HCT116 (cell line): ENCODE results near the gene BTBD9. TPM values are rescaled to one million over a fixed set of nuclear protein-coding genes. Genes with fewer than 3 reads are reported as not detected.

ENCODE experiments used
- ATAC-seq: fragments of 200-7000 bp; cut with Tn5 transposase; 2 replicates; pipeline ENCODE4 v1.9.1; 2020; ENCODE audit warnings: mild to moderate bottlenecking, moderate library complexity
- BruUV-seq: library from RNA; stranded (reverse); fragments of 400-500 nt; replicated peaks from 2 replicates; lab custom pipeline; 2021; lab: Mats Ljungman, UMichigan
- CTCF ChIA-PET: fragments of 300-600 bp; sonication (Branson Sonifier 250); formaldehyde crosslinking; loops from one replicate; lab custom pipeline; 2021; ENCODE audit warnings: antibody characterized with exemption; lab: Charles Lee
- POLR2A ChIA-PET: fragments of 300-600, 350-600 bp; sonication (Branson Sonifier 250); formaldehyde crosslinking; loops from one replicate; lab custom pipeline; 2021; ENCODE audit warnings: antibody characterized with exemption; lab: Charles Lee
- RAD21 ChIA-PET, 2 experiments: fragments of 300-600 bp; sonication (Branson Sonifier 250); formaldehyde crosslinking; loops; one replicate each; lab custom pipeline; 2023; ENCODE audit warnings: low total read pairs in 2 of 2; ENCODE audit not compliant: uncharacterized antibody in 2 of 2, unreplicated experiment in 2 of 2, low non-redundant PET in 1 of 2; lab: Charles Lee
- DNase-seq: peaks from one replicate; pipeline ENCODE4 v3.0.0-alpha.2; 2010; ENCODE audit warnings: low read depth, low spot score
- H2AFZ ChIP-seq: fragments of 200-600 bp; shearing (Covaris generic), sonication (generic); 2 replicates; pipeline ENCODE4 v1.6.1; 2017; ENCODE audit warnings: low read depth, mixed run types, mixed read lengths, antibody characterized with exemption, low read length; ENCODE audit not compliant: poor library complexity, severe bottlenecking
- H3K27ac ChIP-seq: 2 replicates; pipeline ENCODE4 v1.5.1; 2012; ENCODE audit warnings: low read depth, low read length
- H3K27me3 ChIP-seq: fragments of 200-600 bp; sonication (generic); 2 replicates; pipeline ENCODE4 v1.6.1; 2016; ENCODE audit warnings: mixed run types, low read length, mixed read lengths; ENCODE audit not compliant: insufficient read depth
- H3K36me3 ChIP-seq, 2 experiments: fragments of 200-500 bp in 1 of 2; fragments of 200-600 bp in 1 of 2; sonication (Bioruptor generic) in 1 of 2; sonication (generic) in 1 of 2; 2 replicates each; pipeline versions ENCODE4 v1.5.1 to v1.6.1; 2014 to 2016; ENCODE audit warnings: low read length in 2 of 2, inconsistent platforms in 1 of 2, mixed read lengths in 1 of 2, mixed run types in 1 of 2; ENCODE audit not compliant: insufficient read depth in 2 of 2, control insufficient read depth in 1 of 2
- H3K4me1 ChIP-seq, 2 experiments: fragments of 200-600 bp in 1 of 2; sonication (generic) in 1 of 2; 2 replicates each; pipeline versions ENCODE4 v1.5.1 to v1.6.1; 2012 to 2017; ENCODE audit warnings: low read length in 2 of 2, inconsistent platforms in 1 of 2, mild to moderate bottlenecking in 1 of 2, mixed read lengths in 1 of 2, mixed run types in 1 of 2, moderate library complexity in 1 of 2; ENCODE audit not compliant: insufficient read depth in 2 of 2, control insufficient read depth in 1 of 2
- H3K4me2 ChIP-seq: fragments of 200-600 bp; sonication (generic); 2 replicates; pipeline ENCODE4 v1.6.1; 2017; ENCODE audit warnings: mixed run types, low read length, mixed read lengths
- H3K4me3 ChIP-seq, 2 experiments: fragments of 200-600 bp in 1 of 2; sonication (generic) in 1 of 2; replicated peaks in 1 of 2; 2 replicates each; pipeline ENCODE4 v1.5.1; 2011 to 2016; ENCODE audit warnings: low read length in 2 of 2, control low read depth in 1 of 2, low read depth in 1 of 2, mild to moderate bottlenecking in 1 of 2, mixed read lengths in 1 of 2, mixed run types in 1 of 2
- H3K79me2 ChIP-seq: fragments of 200-600 bp; sonication (generic); 2 replicates; pipeline ENCODE4 v1.6.1; 2017; ENCODE audit warnings: mild to moderate bottlenecking, mixed run types, low read length, moderate library complexity, mixed read lengths; ENCODE audit not compliant: insufficient read depth
- H3K9ac ChIP-seq: fragments of 200-600 bp; sonication (generic); 2 replicates; pipeline ENCODE4 v1.6.1; 2016; ENCODE audit warnings: low read length, mixed read lengths
- H3K9me2 ChIP-seq: fragments of 200-600 bp; sonication (generic), shearing (Covaris generic); 2 replicates; pipeline ENCODE4 v1.6.1; 2017; ENCODE audit warnings: mixed run types, mild to moderate bottlenecking, moderate library complexity; ENCODE audit not compliant: insufficient read depth
- H3K9me3 ChIP-seq, 2 experiments: fragments of 200-500 bp in 1 of 2; fragments of 200-600 bp in 1 of 2; sonication (Bioruptor generic) in 1 of 2; sonication (generic) in 1 of 2; 2 replicates each; pipeline ENCODE4 v1.6.1; 2014 to 2017; ENCODE audit warnings: low read length in 2 of 2, mixed read lengths in 2 of 2, inconsistent platforms in 1 of 2, low read depth in 1 of 2, mild to moderate bottlenecking in 1 of 2, mixed run types in 1 of 2, moderate library complexity in 1 of 2; ENCODE audit not compliant: control insufficient read depth in 1 of 2, insufficient read depth in 1 of 2
- H4K20me1 ChIP-seq: fragments of 200-600 bp; sonication (generic), shearing (Covaris generic); 2 replicates; pipeline ENCODE4 v1.6.1; 2017; ENCODE audit warnings: mixed run types, mild to moderate bottlenecking, moderate library complexity; ENCODE audit not compliant: insufficient read depth
- CBX3 ChIP-seq: IDR thresholded peaks from 2 replicates; pipeline ENCODE4 v1.6.1; 2012; ENCODE audit warnings: low read depth
- CEBPB ChIP-seq: IDR thresholded peaks from 2 replicates; pipeline ENCODE4 v1.6.1; 2012; ENCODE audit warnings: low read depth
- ELF1 ChIP-seq: IDR thresholded peaks from 2 replicates; pipeline ENCODE4 v1.6.1; 2012; ENCODE audit warnings: low read depth, borderline replicate concordance
- EZH2 ChIP-seq: fragments of 200-600 bp; sonication (generic); IDR thresholded peaks from 2 replicates; pipeline ENCODE4 v1.6.1; 2017; ENCODE audit warnings: antibody characterized with exemption, mixed run types
- EZH2phosphoT487 ChIP-seq: fragments of 200-600 bp; IDR thresholded peaks from 2 replicates; pipeline ENCODE4 v1.6.1; 2018; ENCODE audit warnings: antibody characterized with exemption, borderline replicate concordance
- JUND ChIP-seq: IDR thresholded peaks from 2 replicates; pipeline ENCODE4 v1.6.1; 2012
- RAD21 ChIP-seq: IDR thresholded peaks from 2 replicates; pipeline ENCODE4 v1.6.1; 2012; ENCODE audit warnings: low read depth, mild to moderate bottlenecking
- SIN3A ChIP-seq: IDR thresholded peaks from 2 replicates; pipeline ENCODE4 v1.6.1; 2012; ENCODE audit warnings: low read depth
- SP1 ChIP-seq: IDR thresholded peaks from 2 replicates; pipeline ENCODE4 v1.6.1; 2012; ENCODE audit warnings: low read depth
- TCF7L2 ChIP-seq: IDR thresholded peaks from 2 replicates; pipeline ENCODE4 v1.7.0; 2011; ENCODE audit warnings: borderline replicate concordance, inconsistent platforms; ENCODE audit not compliant: insufficient read depth, insufficient read length; ENCODE audit errors: extremely low read depth
- YY1 ChIP-seq: IDR thresholded peaks from 2 replicates; pipeline ENCODE4 v1.6.1; 2011; ENCODE audit warnings: low read length, low read depth, moderate library complexity, mild to moderate bottlenecking; ENCODE audit not compliant: insufficient replicate concordance; ENCODE audit errors: extremely low read depth
- intact Hi-C: fragments of 100-400 bp; cut with micrococcal nuclease; formaldehyde crosslinking; loops from 2 replicates; pipeline ENCODE4 v1.10.0; 2022
- total RNA-seq: library from RNA; stranded (reverse); gene quantifications from one replicate; pipeline ENCODE4 v1.2.1, GENCODE V29; 2021; ENCODE audit not compliant: unreplicated experiment
- TF ChIP-seq, protein P1 (sequence below): IDR thresholded peaks from 2 replicates; pipeline ENCODE4 v1.6.1; 2012; ENCODE audit warnings: low read depth
- TF ChIP-seq, protein P2 (sequence below): IDR thresholded peaks from 2 replicates; pipeline ENCODE4 v1.6.1; 2012
- TF ChIP-seq, protein P3 (sequence below), 3 experiments: fragments of 200-600 bp in 1 of 3; sonication (generic) in 1 of 3; IDR thresholded peaks in 2 of 3; conservative IDR thresholded peaks in 1 of 3; 2 replicates each; pipeline ENCODE4 v1.5.1; 2012 to 2017; ENCODE audit warnings: low read depth in 2 of 3, low read length in 2 of 3, antibody characterized with exemption in 1 of 3, borderline replicate concordance in 1 of 3, control low read depth in 1 of 3, mild to moderate bottlenecking in 1 of 3, mixed read lengths in 1 of 3, mixed run types in 1 of 3, moderate library complexity in 1 of 3; ENCODE audit not compliant: insufficient read depth in 1 of 3

BTBD9 gene
- total RNA-seq, 1 experiment from 2014 or later: 10.9 TPM

DNA sequence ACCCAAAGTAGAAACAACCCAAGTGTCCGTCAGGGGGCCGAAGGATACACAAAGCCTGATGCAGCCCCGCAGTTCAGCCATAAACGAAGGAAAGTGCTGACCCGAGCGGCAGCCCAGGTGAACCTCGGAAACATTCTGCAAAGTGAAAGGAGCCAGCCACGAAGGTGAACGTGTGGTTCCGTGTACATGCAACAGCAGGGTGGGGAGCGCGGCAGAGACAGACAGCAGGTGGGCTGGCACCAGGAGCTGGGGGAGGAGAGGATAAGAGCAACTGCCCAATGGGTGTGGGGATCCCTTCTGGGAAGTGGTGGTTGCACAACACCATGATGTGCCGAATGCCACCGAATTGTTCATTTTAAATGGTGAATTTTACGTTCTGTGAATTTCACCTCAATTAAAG is 478.4 kb downstream of the BTBD9 start:
- Histone ChIP-seq H3K79me2 (no peaks in the 10 kb centered on the region), H3K4me2 (no peak overlapping the region), H4K20me1 (no peaks in the 10 kb centered on the region), H3K27ac (no peak overlapping the region), H2AFZ (no peak overlapping the region), H3K9me2 (no peaks in the 10 kb centered on the region), H3K9ac (no peak overlapping the region), H3K36me3 (no peaks in the 10 kb centered on the region), H3K4me3 (no peak overlapping the region), H3K9me3 (no peaks in the 10 kb centered on the region), H3K4me1 (no peaks in the 10 kb centered on the region), H3K27me3 (no peaks in the 10 kb centered on the region)
- ChIA-PET RAD21 (no interaction called here), POLR2A (no interaction called here), CTCF (no interaction called here)
- intact Hi-C loops: no loop called here
- DNase-seq: no peak
- no peak for ATAC-seq
- BruUV-seq: no TSS peak
- no peak for TF ChIP-seq EZH2
- TF ChIP-seq JUND: no peak
- no peak for TF ChIP-seq CEBPB

DNA sequence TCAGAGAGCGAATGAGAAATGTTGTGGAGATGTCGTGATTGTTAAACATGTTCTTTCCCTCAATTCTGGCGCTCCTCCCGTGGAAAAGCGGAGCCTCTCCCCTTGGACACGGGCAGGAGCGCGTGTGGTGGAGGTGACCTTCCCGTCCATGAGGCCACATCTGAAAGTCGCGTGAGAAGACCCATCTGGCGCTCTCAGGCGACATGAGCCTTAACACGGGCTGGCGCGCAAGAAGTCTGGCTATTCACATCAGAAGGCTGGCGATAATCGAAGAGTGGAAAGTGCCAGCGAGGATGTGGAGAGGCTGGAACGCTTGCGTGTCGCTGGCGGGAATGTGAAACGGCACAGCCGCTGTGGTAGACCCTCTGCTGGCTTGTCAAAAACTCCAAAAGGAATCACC is 478.9 kb downstream of the BTBD9 start:
- Histone ChIP-seq H3K9ac (no peak overlapping the region), H3K4me3 (no peak overlapping the region), H3K27me3 (no peaks in the 10 kb centered on the region), H3K9me2 (no peaks in the 10 kb centered on the region), H3K27ac (no peak overlapping the region), H4K20me1 (no peaks in the 10 kb centered on the region), H3K36me3 (no peaks in the 10 kb centered on the region), H3K4me1 (no peaks in the 10 kb centered on the region), H3K79me2 (no peaks in the 10 kb centered on the region), H2AFZ (no peak overlapping the region), H3K9me3 (no peaks in the 10 kb centered on the region), H3K4me2 (no peak overlapping the region)
- no TSS peak for BruUV-seq
- intact Hi-C loops: no loop called here
- ChIA-PET CTCF (no interaction called here), RAD21 (no interaction called here), POLR2A (no interaction called here)
- ATAC-seq (no peak), DNase-seq (no peak)
- TF ChIP-seq, protein P1, sequence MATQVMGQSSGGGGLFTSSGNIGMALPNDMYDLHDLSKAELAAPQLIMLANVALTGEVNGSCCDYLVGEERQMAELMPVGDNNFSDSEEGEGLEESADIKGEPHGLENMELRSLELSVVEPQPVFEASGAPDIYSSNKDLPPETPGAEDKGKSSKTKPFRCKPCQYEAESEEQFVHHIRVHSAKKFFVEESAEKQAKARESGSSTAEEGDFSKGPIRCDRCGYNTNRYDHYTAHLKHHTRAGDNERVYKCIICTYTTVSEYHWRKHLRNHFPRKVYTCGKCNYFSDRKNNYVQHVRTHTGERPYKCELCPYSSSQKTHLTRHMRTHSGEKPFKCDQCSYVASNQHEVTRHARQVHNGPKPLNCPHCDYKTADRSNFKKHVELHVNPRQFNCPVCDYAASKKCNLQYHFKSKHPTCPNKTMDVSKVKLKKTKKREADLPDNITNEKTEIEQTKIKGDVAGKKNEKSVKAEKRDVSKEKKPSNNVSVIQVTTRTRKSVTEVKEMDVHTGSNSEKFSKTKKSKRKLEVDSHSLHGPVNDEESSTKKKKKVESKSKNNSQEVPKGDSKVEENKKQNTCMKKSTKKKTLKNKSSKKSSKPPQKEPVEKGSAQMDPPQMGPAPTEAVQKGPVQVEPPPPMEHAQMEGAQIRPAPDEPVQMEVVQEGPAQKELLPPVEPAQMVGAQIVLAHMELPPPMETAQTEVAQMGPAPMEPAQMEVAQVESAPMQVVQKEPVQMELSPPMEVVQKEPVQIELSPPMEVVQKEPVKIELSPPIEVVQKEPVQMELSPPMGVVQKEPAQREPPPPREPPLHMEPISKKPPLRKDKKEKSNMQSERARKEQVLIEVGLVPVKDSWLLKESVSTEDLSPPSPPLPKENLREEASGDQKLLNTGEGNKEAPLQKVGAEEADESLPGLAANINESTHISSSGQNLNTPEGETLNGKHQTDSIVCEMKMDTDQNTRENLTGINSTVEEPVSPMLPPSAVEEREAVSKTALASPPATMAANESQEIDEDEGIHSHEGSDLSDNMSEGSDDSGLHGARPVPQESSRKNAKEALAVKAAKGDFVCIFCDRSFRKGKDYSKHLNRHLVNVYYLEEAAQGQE: no peak
- no peak for TF ChIP-seq TCF7L2
- TF ChIP-seq, protein P2, sequence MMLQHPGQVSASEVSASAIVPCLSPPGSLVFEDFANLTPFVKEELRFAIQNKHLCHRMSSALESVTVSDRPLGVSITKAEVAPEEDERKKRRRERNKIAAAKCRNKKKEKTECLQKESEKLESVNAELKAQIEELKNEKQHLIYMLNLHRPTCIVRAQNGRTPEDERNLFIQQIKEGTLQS: no peak
- no peak for TF ChIP-seq RAD21
- TF ChIP-seq CEBPB: no peak
- no peak for TF ChIP-seq EZH2
- TF ChIP-seq CBX3: no peak
- no peak for TF ChIP-seq YY1
- TF ChIP-seq SIN3A: no peak
- TF ChIP-seq, protein P3, sequence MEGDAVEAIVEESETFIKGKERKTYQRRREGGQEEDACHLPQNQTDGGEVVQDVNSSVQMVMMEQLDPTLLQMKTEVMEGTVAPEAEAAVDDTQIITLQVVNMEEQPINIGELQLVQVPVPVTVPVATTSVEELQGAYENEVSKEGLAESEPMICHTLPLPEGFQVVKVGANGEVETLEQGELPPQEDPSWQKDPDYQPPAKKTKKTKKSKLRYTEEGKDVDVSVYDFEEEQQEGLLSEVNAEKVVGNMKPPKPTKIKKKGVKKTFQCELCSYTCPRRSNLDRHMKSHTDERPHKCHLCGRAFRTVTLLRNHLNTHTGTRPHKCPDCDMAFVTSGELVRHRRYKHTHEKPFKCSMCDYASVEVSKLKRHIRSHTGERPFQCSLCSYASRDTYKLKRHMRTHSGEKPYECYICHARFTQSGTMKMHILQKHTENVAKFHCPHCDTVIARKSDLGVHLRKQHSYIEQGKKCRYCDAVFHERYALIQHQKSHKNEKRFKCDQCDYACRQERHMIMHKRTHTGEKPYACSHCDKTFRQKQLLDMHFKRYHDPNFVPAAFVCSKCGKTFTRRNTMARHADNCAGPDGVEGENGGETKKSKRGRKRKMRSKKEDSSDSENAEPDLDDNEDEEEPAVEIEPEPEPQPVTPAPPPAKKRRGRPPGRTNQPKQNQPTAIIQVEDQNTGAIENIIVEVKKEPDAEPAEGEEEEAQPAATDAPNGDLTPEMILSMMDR (IDR thresholded peaks at IDR 0.05 in 2 of 3, conservative IDR thresholded peaks at IDR 0.05 in 1 of 3; ENCODE audit: borderline replicate concordance in 1 of 3, insufficient read depth in 1 of 3, low read depth in 2 of 3, low read length in 2 of 3): no peak
- TF ChIP-seq SP1: no peak
- TF ChIP-seq EZH2phosphoT487: no peak
- no peak for TF ChIP-seq ELF1
